ENCODE measurements around the gene KLHL11.

GRCh38 chr17:41860254-41860931, 4.8 kb downstream of the KLHL11 start:
- no peak for TF ChIP-seq CTCF (conservative IDR thresholded peaks at IDR 0.05; ENCODE audit: low read length)
- no peak for TF ChIP-seq EZH2phosphoT487 (IDR thresholded peaks at IDR 0.05; ENCODE audit: borderline replicate concordance)

Data from Loucy (cell line).